Fibroblast of lung (primary cell): ENCODE data around the gene PCMT1. TPM values are rescaled to one million over a fixed set of nuclear protein-coding genes. Genes with fewer than 3 reads are reported as not detected.
A peak's percentile ranks its signal among the peaks of the same experiment; 100 is the strongest.

ENCODE experiments used
- DNase-seq, 2 donors: peaks; one replicate each; pipeline versions ENCODE4 v3.0.0 to v3.0.0-alpha.2; 2010; ENCODE audit warnings: low read depth in 2 of 2
- H2AFZ ChIP-seq: 2 replicates; pipeline ENCODE4 v1.5.1; 2012; ENCODE audit warnings: low read length, control low read depth, inconsistent platforms
- H3K27ac ChIP-seq: 2 replicates; pipeline ENCODE4 v1.5.1; 2011; ENCODE audit warnings: low read length, control low read depth; ENCODE audit not compliant: insufficient read depth
- H3K27me3 ChIP-seq: 2 replicates; pipeline ENCODE4 v1.5.1; 2011; ENCODE audit warnings: mild to moderate bottlenecking, low read length; ENCODE audit not compliant: control insufficient read depth, insufficient read depth
- H3K36me3 ChIP-seq: 2 replicates; pipeline ENCODE4 v1.5.1; 2011; ENCODE audit warnings: low read length; ENCODE audit not compliant: control insufficient read depth, insufficient read depth
- H3K4me1 ChIP-seq: 2 replicates; pipeline ENCODE4 v1.5.1; 2011; ENCODE audit warnings: low read length; ENCODE audit not compliant: control insufficient read depth, insufficient read depth; ENCODE audit errors: extremely low read depth
- H3K4me2 ChIP-seq: 2 replicates; pipeline ENCODE4 v1.5.1; 2011; ENCODE audit warnings: low read length, control low read depth; ENCODE audit not compliant: insufficient read depth; ENCODE audit errors: extremely low read depth
- H3K4me3 ChIP-seq, 4 experiments: fragments of 200-600 bp in 1 of 4; sonication (generic) in 1 of 4; replicated peaks in 1 of 4; 2 replicates each; pipeline ENCODE4 v1.5.1; 2011 to 2016; ENCODE audit warnings: low read length in 4 of 4, low read depth in 3 of 4, mild to moderate bottlenecking in 3 of 4, control low read depth in 2 of 4, inconsistent platforms in 1 of 4, mixed read lengths in 1 of 4; ENCODE audit not compliant: insufficient read depth in 1 of 4; ENCODE audit errors: control extremely low read depth in 1 of 4
- H3K79me2 ChIP-seq: 2 replicates; pipeline ENCODE4 v1.5.1; 2012; ENCODE audit warnings: mild to moderate bottlenecking, low read length, inconsistent platforms; ENCODE audit not compliant: control insufficient read depth, insufficient read depth
- H3K9ac ChIP-seq: 2 replicates; pipeline ENCODE4 v1.5.1; 2011; ENCODE audit warnings: mild to moderate bottlenecking, low read length, control low read depth; ENCODE audit not compliant: insufficient read depth
- H3K9me3 ChIP-seq: 2 replicates; pipeline ENCODE4 v1.5.1; 2012; ENCODE audit warnings: low read depth, low read length; ENCODE audit not compliant: control insufficient read depth, insufficient read depth
- H4K20me1 ChIP-seq: 2 replicates; pipeline ENCODE4 v1.5.1; 2011; ENCODE audit warnings: low read length; ENCODE audit not compliant: control insufficient read depth, insufficient read depth; ENCODE audit errors: extremely low read depth
- CTCF ChIP-seq, 2 donors: IDR thresholded peaks in 1 of 2; conservative IDR thresholded peaks in 1 of 2; 1 replicate in 1 of 2; 2 replicates in 1 of 2; pipeline ENCODE4 v1.5.1; 2011 to 2012; ENCODE audit warnings: low read length in 2 of 2, control low read depth in 1 of 2, inconsistent platforms in 1 of 2, low read depth in 1 of 2, mild to moderate bottlenecking in 1 of 2
- EZH2 ChIP-seq: IDR thresholded peaks from 2 replicates; pipeline ENCODE4 v1.5.1; 2012; ENCODE audit warnings: low read length, control low read depth, mild to moderate bottlenecking; ENCODE audit errors: missing control alignments
- polyA plus RNA-seq, 2 donors: library from polyadenylated mRNA; depleted of rRNA in 1 of 2; stranded (reverse) in 1 of 2; unstranded in 1 of 2; fragments of >200 nt; gene quantifications; 2 replicates each; pipeline ENCODE4 v1.2.1, GENCODE V29; 2011 to 2012; ENCODE audit warnings: missing spikeins in 1 of 2
- total RNA-seq: library from RNA; depleted of rRNA; stranded (reverse); fragments of >200 nt; gene quantifications from 2 replicates; pipeline ENCODE4 v1.2.1, GENCODE V29; 2014

The PCMT1 gene
- total and polyA plus RNA-seq, 2 donors (not counting 1 experiment from before 2014, with no cell fraction given): 81.3 to 172 TPM

DNA sequence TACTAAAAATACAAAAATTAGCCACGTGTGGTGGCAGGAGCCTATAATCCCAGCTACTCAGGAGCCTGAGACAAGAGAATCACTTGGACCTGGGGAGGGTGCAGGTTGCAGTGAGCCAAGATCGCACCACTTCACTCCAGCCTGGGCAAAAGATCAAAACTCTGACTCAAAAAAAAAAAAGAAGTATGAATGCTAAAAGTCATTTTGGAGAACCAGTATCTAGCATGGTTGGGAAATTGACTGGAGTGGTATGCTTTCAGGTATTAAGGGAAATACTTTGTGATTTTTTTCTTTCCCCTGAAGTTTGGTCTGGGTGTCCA is 30.1 kb downstream of the PCMT1 start:
- Histone ChIP-seq H3K27me3 (no peaks in the 10 kb centered on the region), H3K27ac (no peak overlapping the region), H2AFZ (no peak overlapping the region), H3K9me3 (no peaks in the 10 kb centered on the region), H3K4me2 (no peak overlapping the region), H3K36me3 (no peaks in the 10 kb centered on the region), H3K4me1 (no peaks in the 10 kb centered on the region), H3K79me2 (peaks cover 3% of the 10 kb centered on the region), H4K20me1 (no peaks in the 10 kb centered on the region), H3K9ac (no peak overlapping the region), H3K4me3 (no peak overlapping the region)
- peak in 1 of 2 donors; percentile 27 for DNase-seq
- TF ChIP-seq EZH2 (no peak), CTCF (conservative IDR thresholded peaks at IDR 0.05 in 1 of 2, IDR thresholded peaks at IDR 0.05 in 1 of 2; ENCODE audit: low read depth in 1 of 2, low read length in 2 of 2) (no peak)

GRCh38 chr6:149781715-149782114 is 32.2 kb downstream of the PCMT1 start:
- H3K79me2 ChIP-seq: peaks cover 3% of the 10 kb centered on the region
- no peaks in the 10 kb centered on the region for H4K20me1 ChIP-seq
- H3K4me3 ChIP-seq: no peak overlapping the region
- no peak overlapping the region for H3K4me2 ChIP-seq
- H3K9ac ChIP-seq: no peak overlapping the region
- DNase-seq: no peak
- no peaks in the 10 kb centered on the region for H3K36me3 ChIP-seq
- no peaks in the 10 kb centered on the region for H3K9me3 ChIP-seq
- no peak for TF ChIP-seq CTCF (conservative IDR thresholded peaks at IDR 0.05 in 1 of 2, IDR thresholded peaks at IDR 0.05 in 1 of 2; ENCODE audit: low read depth in 1 of 2, low read length in 2 of 2)
- no peak for TF ChIP-seq EZH2
- no peaks in the 10 kb centered on the region for H3K27me3 ChIP-seq
- H2AFZ ChIP-seq: no peak overlapping the region
- H3K27ac ChIP-seq: no peak overlapping the region
- no peaks in the 10 kb centered on the region for H3K4me1 ChIP-seq

DNA sequence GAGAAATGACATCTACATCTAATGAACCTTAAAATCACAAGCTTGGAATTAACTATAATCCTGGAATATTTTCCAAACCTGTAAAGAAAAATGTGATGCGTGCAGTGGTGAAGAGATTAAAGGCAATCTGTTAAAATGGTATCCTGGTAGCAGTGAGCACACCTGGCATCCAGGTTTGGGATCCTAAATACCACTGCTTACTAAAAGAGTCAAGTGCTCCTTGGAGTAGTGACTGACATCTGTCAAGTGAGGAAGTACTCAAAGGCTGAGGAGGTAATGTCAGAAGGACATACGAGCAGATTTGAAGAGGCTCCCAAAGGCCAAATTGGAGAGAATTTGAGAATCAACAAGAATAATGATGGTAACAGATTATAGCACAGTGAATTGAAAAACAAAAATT is 32.8 kb downstream of the PCMT1 start:
- TF ChIP-seq CTCF (conservative IDR thresholded peaks at IDR 0.05 in 1 of 2, IDR thresholded peaks at IDR 0.05 in 1 of 2; ENCODE audit: low read depth in 1 of 2, low read length in 2 of 2): no peak
- no peak for TF ChIP-seq EZH2
- Histone ChIP-seq H3K4me2 (no peak overlapping the region), H3K9ac (no peak overlapping the region), H3K4me1 (no peaks in the 10 kb centered on the region), H3K36me3 (no peaks in the 10 kb centered on the region), H4K20me1 (no peaks in the 10 kb centered on the region), H2AFZ (no peak overlapping the region), H3K9me3 (no peaks in the 10 kb centered on the region), H3K27ac (no peak overlapping the region), H3K79me2 (peaks cover 3% of the 10 kb centered on the region), H3K4me3 (no peak overlapping the region), H3K27me3 (no peaks in the 10 kb centered on the region)
- no peak for DNase-seq
